MCF 10A (cell line): Measurements from ENCODE around the gene FARP1. TPM values are rescaled to one million over a fixed set of nuclear protein-coding genes. Genes with fewer than 3 reads are reported as not detected.

ENCODE experiments used
- BruUV-seq: library from RNA; stranded (reverse); fragments of 400-500 nt; replicated peaks from 2 replicates; lab custom pipeline; 2021; lab: Mats Ljungman, UMichigan
- CTCF ChIA-PET: fragments of 300-600 bp; sonication (Branson Sonifier 250); formaldehyde crosslinking; extraction: SDS; loops from one replicate; lab custom pipeline; 2021; ENCODE audit warnings: antibody characterized with exemption, inconsistent platforms; lab: Yijun Ruan, JAX
- POLR2A ChIA-PET: fragments of 300-600, 350-650 bp; sonication (Branson Sonifier 250); formaldehyde crosslinking; extraction: SDS; loops from one replicate; lab custom pipeline; 2020; ENCODE audit warnings: antibody characterized with exemption, inconsistent platforms; lab: Yijun Ruan, JAX
- DNase-seq: peaks from one replicate; pipeline ENCODE4 v3.0.0-alpha.2; 2018; ENCODE audit not compliant: unreplicated experiment
- H3K27ac Mint-ChIP-seq: one replicate; pipeline ENCODE4 v1.8.0; 2022; ENCODE audit warnings: mild to moderate bottlenecking, low read depth, mixed read lengths; ENCODE audit not compliant: unreplicated experiment
- H3K27me3 Mint-ChIP-seq: one replicate; pipeline ENCODE4 v1.8.0; 2022; ENCODE audit warnings: mixed read lengths; ENCODE audit not compliant: insufficient read depth, unreplicated experiment
- H3K36me3 Mint-ChIP-seq: one replicate; pipeline ENCODE4 v1.8.0; 2022; ENCODE audit warnings: mild to moderate bottlenecking, moderate library complexity, mixed read lengths; ENCODE audit not compliant: insufficient read depth, unreplicated experiment
- H3K4me1 Mint-ChIP-seq: one replicate; pipeline ENCODE4 v1.8.0; 2022; ENCODE audit warnings: mixed read lengths; ENCODE audit not compliant: insufficient read depth, unreplicated experiment
- H3K4me3 Mint-ChIP-seq: one replicate; pipeline ENCODE4 v1.8.0; 2022; ENCODE audit warnings: mild to moderate bottlenecking, moderate library complexity, mixed read lengths; ENCODE audit not compliant: unreplicated experiment
- H3K9me3 Mint-ChIP-seq: one replicate; pipeline ENCODE4 v1.8.0; 2022; ENCODE audit warnings: mixed read lengths; ENCODE audit not compliant: unreplicated experiment
- intact Hi-C: fragments of 100-400 bp; cut with micrococcal nuclease; formaldehyde crosslinking; loops from 2 replicates; pipeline ENCODE4 v1.14.1; 2022
- total RNA-seq: library from RNA; stranded (reverse); gene quantifications from 2 replicates; pipeline ENCODE4 v1.2.3, GENCODE V29; 2022
- TF ChIP-seq, protein P1 (sequence below): fragments of 200-600 bp; IDR thresholded peaks from one replicate; pipeline ENCODE4 v1.8.0; 2022; ENCODE audit warnings: antibody characterized with exemption, mild to moderate bottlenecking; ENCODE audit not compliant: unreplicated experiment

The FARP1 gene
- total RNA-seq, 1 experiment from 2014 or later = 30.1 TPM

DNA sequence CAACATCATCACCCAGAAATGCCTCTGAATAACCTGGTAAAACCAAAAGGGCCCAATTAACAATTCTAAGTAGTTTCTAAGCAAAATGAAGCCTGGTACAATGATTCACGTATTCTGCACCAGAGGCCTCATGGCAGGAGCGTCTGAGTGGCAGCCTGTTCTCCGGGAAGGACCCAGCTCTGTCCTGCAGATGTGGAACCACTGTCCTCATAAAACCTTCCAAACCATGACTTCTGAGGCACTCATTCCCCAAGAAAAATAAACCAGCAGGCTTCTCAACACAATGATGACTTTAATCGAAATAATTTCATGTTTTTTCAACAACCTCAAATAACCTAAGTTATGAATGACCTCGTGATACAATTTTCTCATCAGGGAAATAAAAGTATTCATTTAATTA is 344.1 kb downstream of the FARP1 start:
- no TSS peak for BruUV-seq
- no peaks in the 10 kb centered on the region for H3K9me3 Mint-ChIP-seq
- intact Hi-C loops = loop anchor here (10.0 kb wide), 1 partner anchor 168 kb away; no protein-coding TSS in a partner anchor

DNA sequence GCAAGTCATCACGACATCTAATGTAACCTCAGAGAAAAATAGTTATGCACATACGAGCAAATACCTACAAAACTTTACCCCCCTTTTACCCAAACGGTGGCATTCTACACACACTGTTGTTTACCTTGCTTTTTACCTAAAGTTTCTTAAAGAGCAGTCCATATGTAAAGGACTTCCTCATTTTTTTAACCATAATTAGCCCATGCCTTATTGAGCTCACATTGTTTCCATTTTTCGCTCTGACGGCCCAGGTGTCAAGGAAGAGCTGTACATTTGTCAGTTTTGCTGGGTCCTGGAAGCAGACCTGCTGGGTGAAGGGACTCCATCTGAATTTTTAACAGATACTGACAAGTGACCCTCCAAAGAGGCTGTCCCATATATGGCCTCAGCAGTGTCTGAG is 344.6 kb downstream of the FARP1 start:
- peaks cover 12% of the 10 kb centered on the region for H3K36me3 Mint-ChIP-seq
- ChIA-PET CTCF (interaction anchor here (0.6 to 2.1 kb wide), 3 partner anchors 19 to 318 kb away, joined by 3 to 7 read pairs (median 3); no protein-coding TSS in a partner anchor), POLR2A (interaction anchor here (1.1 to 1.9 kb wide), 3 partner anchors 14 to 54 kb away, joined by 4 to 11 read pairs (median 4); no protein-coding TSS in a partner anchor)
- peaks cover 51% of the 10 kb centered on the region for H3K4me1 Mint-ChIP-seq
- DNase-seq = no peak
- TF ChIP-seq, protein P1, sequence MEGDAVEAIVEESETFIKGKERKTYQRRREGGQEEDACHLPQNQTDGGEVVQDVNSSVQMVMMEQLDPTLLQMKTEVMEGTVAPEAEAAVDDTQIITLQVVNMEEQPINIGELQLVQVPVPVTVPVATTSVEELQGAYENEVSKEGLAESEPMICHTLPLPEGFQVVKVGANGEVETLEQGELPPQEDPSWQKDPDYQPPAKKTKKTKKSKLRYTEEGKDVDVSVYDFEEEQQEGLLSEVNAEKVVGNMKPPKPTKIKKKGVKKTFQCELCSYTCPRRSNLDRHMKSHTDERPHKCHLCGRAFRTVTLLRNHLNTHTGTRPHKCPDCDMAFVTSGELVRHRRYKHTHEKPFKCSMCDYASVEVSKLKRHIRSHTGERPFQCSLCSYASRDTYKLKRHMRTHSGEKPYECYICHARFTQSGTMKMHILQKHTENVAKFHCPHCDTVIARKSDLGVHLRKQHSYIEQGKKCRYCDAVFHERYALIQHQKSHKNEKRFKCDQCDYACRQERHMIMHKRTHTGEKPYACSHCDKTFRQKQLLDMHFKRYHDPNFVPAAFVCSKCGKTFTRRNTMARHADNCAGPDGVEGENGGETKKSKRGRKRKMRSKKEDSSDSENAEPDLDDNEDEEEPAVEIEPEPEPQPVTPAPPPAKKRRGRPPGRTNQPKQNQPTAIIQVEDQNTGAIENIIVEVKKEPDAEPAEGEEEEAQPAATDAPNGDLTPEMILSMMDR = no peak
- no peak overlapping the region for H3K4me3 Mint-ChIP-seq
- no peaks in the 10 kb centered on the region for H3K9me3 Mint-ChIP-seq
- no peak overlapping the region for H3K27ac Mint-ChIP-seq
- intact Hi-C loops = loop anchor here (10.0 kb wide), 1 partner anchor 167 kb away; no protein-coding TSS in a partner anchor
- no TSS peak for BruUV-seq
- no peaks in the 10 kb centered on the region for H3K27me3 Mint-ChIP-seq

More for the DNA sequence above, 344.1 kb downstream of the FARP1 start:
- H3K27me3 Mint-ChIP-seq = no peaks in the 10 kb centered on the region
- H3K27ac Mint-ChIP-seq = no peak overlapping the region
- H3K36me3 Mint-ChIP-seq = peaks cover 12% of the 10 kb centered on the region
- no peak overlapping the region for H3K4me3 Mint-ChIP-seq
- DNase-seq = no peak
- ChIA-PET CTCF (interaction anchor here (2.1 to 7.4 kb wide), 2 partner anchors 20 to 166 kb away, joined by 7 to 71 read pairs; no protein-coding TSS in a partner anchor), POLR2A (interaction anchor here (0.8 to 1.9 kb wide), 3 partner anchors 21 to 84 kb away, joined by 3 to 11 read pairs (median 4); no protein-coding TSS in a partner anchor)
- TF ChIP-seq, protein P1 = no peak
- H3K4me1 Mint-ChIP-seq = peaks cover 49% of the 10 kb centered on the region

DNA sequence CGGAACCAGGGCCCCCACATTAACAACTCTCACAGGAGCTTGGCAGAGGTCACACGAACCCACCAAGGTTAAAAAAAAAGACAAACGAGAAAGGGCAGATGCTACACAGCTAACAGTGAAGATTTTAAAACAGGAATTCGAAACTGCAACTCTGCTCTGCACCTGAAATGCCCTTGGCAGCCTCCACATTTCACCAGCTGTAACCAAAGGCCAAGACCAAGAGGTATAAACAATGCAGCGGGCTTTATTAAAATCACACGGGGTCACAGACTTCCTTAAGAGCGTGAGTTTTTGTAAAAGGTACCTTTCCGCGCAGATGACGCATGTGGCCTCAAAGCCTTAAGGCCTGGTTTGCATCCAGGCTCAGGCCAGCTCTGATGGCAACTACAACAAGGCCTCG is 345.8 kb downstream of the FARP1 start:
- intact Hi-C loops = loop anchor here (10.0 kb wide), 1 partner anchor 166 kb away; no protein-coding TSS in a partner anchor
- CTCF ChIA-PET = interaction anchor here (0.6 to 2.1 kb wide), 5 partner anchors 8 to 543 kb away, joined by 3 to 7 read pairs (median 3); no protein-coding TSS in a partner anchor
- no peaks in the 10 kb centered on the region for H3K27me3 Mint-ChIP-seq

More for the DNA sequence above, 345.8 kb downstream of the FARP1 start:
- Mint-ChIP-seq H3K9me3 (no peaks in the 10 kb centered on the region), H3K36me3 (peaks cover 12% of the 10 kb centered on the region), H3K27ac (no peak overlapping the region), H3K4me1 (peaks cover 44% of the 10 kb centered on the region), H3K4me3 (no peak overlapping the region)
- POLR2A ChIA-PET = interaction anchor here (0.9 to 1.7 kb wide), 3 partner anchors 13 to 20 kb away, joined by 3 to 4 read pairs (median 3); no protein-coding TSS in a partner anchor
- TF ChIP-seq, protein P1 = no peak
- no peak for DNase-seq
- BruUV-seq = no TSS peak
